ENCODE data around the gene EFS.

The EFS gene

GRCh38 chr14:23362200-23362599 lies 2.8 kb downstream of the EFS start:
- peak; percentile 53 for TF ChIP-seq CTCF (conservative IDR thresholded peaks at IDR 0.05; ENCODE audit: low read depth, low read length)
- no peak overlapping the region for H3K4me3 ChIP-seq (ENCODE audit: low read depth, low read length)
- peak; percentile 41 for DNase-seq (ENCODE audit: low read depth)

GRCh38 chr14:23361763-23362162 lies 3.2 kb downstream of the EFS start:
- no peak for TF ChIP-seq CTCF (conservative IDR thresholded peaks at IDR 0.05; ENCODE audit: low read depth, low read length)
- no peak overlapping the region for H3K4me3 ChIP-seq (ENCODE audit: low read depth, low read length)
- no peak for DNase-seq (ENCODE audit: low read depth)

GRCh38 chr14:23361320-23361719 lies 3.7 kb downstream of the EFS start:
- H3K4me3 ChIP-seq (ENCODE audit: low read depth, low read length) = no peak overlapping the region
- DNase-seq (ENCODE audit: low read depth) = peak; percentile 42
- no peak for TF ChIP-seq CTCF (conservative IDR thresholded peaks at IDR 0.05; ENCODE audit: low read depth, low read length)

GRCh38 chr14:23360496-23360895 lies 4.5 kb downstream of the EFS start:
- TF ChIP-seq CTCF (conservative IDR thresholded peaks at IDR 0.05; ENCODE audit: low read depth, low read length) = no peak
- DNase-seq (ENCODE audit: low read depth) = no peak

GRCh38 chr14:23359722-23360447 lies 5.1 kb downstream of the EFS start:
- no peak for DNase-seq (ENCODE audit: low read depth)
- no peak overlapping the region for H3K4me3 ChIP-seq (ENCODE audit: low read depth, low read length)
- TF ChIP-seq CTCF (conservative IDR thresholded peaks at IDR 0.05; ENCODE audit: low read depth, low read length) = no peak

More at GRCh38 chr14:23360496-23360895, 4.5 kb downstream of the EFS start:
- H3K4me3 ChIP-seq (ENCODE audit: low read depth, low read length) = no peak overlapping the region

- DNase-seq (ENCODE audit: low read depth) = no peak
- TF ChIP-seq CTCF (conservative IDR thresholded peaks at IDR 0.05; ENCODE audit: low read depth, low read length) = no peak
- no peak overlapping the region for H3K4me3 ChIP-seq (ENCODE audit: low read depth, low read length)
These were observed 5.8 kb downstream of the EFS start for GRCh38 chr14:23359167-23359626.

Measured in choroid plexus epithelial cell (primary cell).